Subcutaneous adipose tissue (tissue), 4 donors: ENCODE results near the gene PHF19. TPM values are rescaled to one million over a fixed set of nuclear protein-coding genes. Genes with fewer than 3 reads are reported as not detected.

ENCODE experiments used
- CTCF ChIP-seq: fragments of 450-650 bp; IDR thresholded peaks from one replicate; pipeline ENCODE4 v1.5.1; 2016; ENCODE audit warnings: low read depth, mild to moderate bottlenecking, control low read depth, antibody characterized with exemption, moderate library complexity
- total RNA-seq, 4 donors: library from RNA; depleted of rRNA; stranded (reverse); fragments of >200 nt; gene quantifications; one replicate each; pipeline ENCODE4 v1.1.0, GENCODE V29; 2016

The PHF19 gene
- total RNA-seq, 4 donors from 2014 or later, result 11.6 to 36.7 (median 17.3) TPM

- TF ChIP-seq CTCF, result no peak
Measured at GRCh38 chr9:120901755-120902568, 25.0 kb upstream of the PHF19 start.

GRCh38 chr9:120900824-120901223, 23.8 kb upstream of the PHF19 start:
- no peak for TF ChIP-seq CTCF

GRCh38 chr9:120899490-120900068, 22.6 kb upstream of the PHF19 start:
- no peak for TF ChIP-seq CTCF

GRCh38 chr9:120898396-120898795, 21.4 kb upstream of the PHF19 start:
- TF ChIP-seq CTCF, result no peak

GRCh38 chr9:120895951-120896350, 19.0 kb upstream of the PHF19 start:
- TF ChIP-seq CTCF, result no peak

- no peak for TF ChIP-seq CTCF
Measured at GRCh38 chr9:120894321-120895148, 17.5 kb upstream of the PHF19 start.
